HepG2 (cell line): ENCODE measurements around the gene SLC12A3. TPM values are rescaled to one million over a fixed set of nuclear protein-coding genes. Genes with fewer than 3 reads are reported as not detected.
A peak's percentile ranks its signal among the peaks of the same experiment; 100 is the strongest.

Experiments
- DBP ChIP-seq: sonication (generic); formaldehyde crosslinking; IDR thresholded peaks from 2 replicates; pipeline ENCODE4 v1.4.0; 2020; ENCODE audit warnings: missing genetic modification reagents; ENCODE audit errors: not compliant biosample characterization
- E2F2 ChIP-seq: sonication (generic); formaldehyde crosslinking; IDR thresholded peaks from 2 replicates; pipeline ENCODE4 v1.4.0; 2020; ENCODE audit warnings: missing genetic modification reagents, borderline replicate concordance
- ESRRA ChIP-seq: sonication (generic); formaldehyde crosslinking; IDR thresholded peaks from 2 replicates; pipeline ENCODE4 v1.5.1; 2020; ENCODE audit warnings: mild to moderate bottlenecking, low read depth, missing genetic modification reagents
- GPBP1L1 ChIP-seq: sonication (generic); formaldehyde crosslinking; IDR thresholded peaks from 2 replicates; pipeline ENCODE4 v1.5.0; 2020; ENCODE audit warnings: mild to moderate bottlenecking, missing genetic modification reagents
- KDM3A ChIP-seq: IDR thresholded peaks from 2 replicates; pipeline ENCODE4 v1.6.1; 2018; ENCODE audit warnings: low read depth, missing compliant biosample characterization
- NR3C1 ChIP-seq: sonication (generic); formaldehyde crosslinking; IDR thresholded peaks from 2 replicates; pipeline ENCODE4 v1.4.0; 2020; ENCODE audit warnings: missing genetic modification reagents
- PAWR ChIP-seq: sonication (generic); formaldehyde crosslinking; IDR thresholded peaks from 2 replicates; pipeline ENCODE4 v1.4.0; 2020; ENCODE audit warnings: missing genetic modification reagents, mild to moderate bottlenecking, borderline replicate concordance
- POGZ ChIP-seq: sonication (generic); formaldehyde crosslinking; IDR thresholded peaks from 2 replicates; pipeline ENCODE4 v1.4.0; 2020; ENCODE audit warnings: mild to moderate bottlenecking, missing genetic modification reagents
- SMYD3 ChIP-seq: sonication (generic); formaldehyde crosslinking; IDR thresholded peaks from 2 replicates; pipeline ENCODE4 v1.8.1; 2023; ENCODE audit warnings: mild to moderate bottlenecking, missing genetic modification reagents
- UBTF ChIP-seq: sonication (generic); formaldehyde crosslinking; IDR thresholded peaks from 2 replicates; pipeline ENCODE4 v1.4.0; 2020; ENCODE audit warnings: mild to moderate bottlenecking, missing genetic modification reagents
- ZBTB46 ChIP-seq: sonication (generic); formaldehyde crosslinking; IDR thresholded peaks from 2 replicates; pipeline ENCODE4 v1.4.0; 2020; ENCODE audit warnings: mild to moderate bottlenecking, missing genetic modification reagents, borderline replicate concordance
- ZBTB7A ChIP-seq: sonication (generic); formaldehyde crosslinking; IDR thresholded peaks from 2 replicates; pipeline ENCODE4 v1.8.0; 2022; ENCODE audit warnings: mild to moderate bottlenecking, missing genetic modification reagents
- ZHX1 ChIP-seq: sonication (generic); formaldehyde crosslinking; IDR thresholded peaks from 2 replicates; pipeline ENCODE4 v1.8.1; 2022; ENCODE audit warnings: low read depth, mild to moderate bottlenecking, missing genetic modification reagents
- ZNF331 ChIP-seq: sonication (generic); formaldehyde crosslinking; IDR thresholded peaks from 2 replicates; pipeline ENCODE4 v1.4.0; 2020; ENCODE audit warnings: missing genetic modification reagents
- ZNF367 ChIP-seq: sonication (generic); formaldehyde crosslinking; IDR thresholded peaks from 2 replicates; pipeline ENCODE4 v1.4.0; 2020; ENCODE audit warnings: missing genetic modification reagents, borderline replicate concordance
- ZNF709 ChIP-seq: sonication (generic); formaldehyde crosslinking; IDR thresholded peaks from 2 replicates; pipeline ENCODE4 v1.5.0; 2020; ENCODE audit warnings: mild to moderate bottlenecking, missing genetic modification reagents
- ZNF878 ChIP-seq: sonication (generic); formaldehyde crosslinking; IDR thresholded peaks from 2 replicates; pipeline ENCODE4 v1.8.1; 2023; ENCODE audit warnings: mild to moderate bottlenecking, missing genetic modification reagents, moderate library complexity
- polyA plus RNA-seq, 8 experiments: library from polyadenylated mRNA; depleted of rRNA in 3 of 8; stranded (reverse) in 7 of 8; unstranded in 1 of 8; fragments of >200 nt; fragmentation: Illumina TruSeq in 4 of 8; extraction: Trizol in 4 of 8; gene quantifications; 2 replicates each; pipeline versions ENCODE4 v1.2.1 to v1.2.3, GENCODE V29; 2011 to 2016; ENCODE audit warnings: low read depth in 4 of 8, missing spikeins in 1 of 8, mixed read lengths in 1 of 8; ENCODE audit not compliant: insufficient read depth in 1 of 8
- total RNA-seq, 5 experiments: library from RNA; depleted of rRNA; stranded (reverse); fragments of >200 nt; fragmentation: Illumina TruSeq; extraction: Trizol; gene quantifications; 2 replicates each; pipeline ENCODE4 v1.2.3, GENCODE V29; 2016; ENCODE audit warnings: low read depth in 1 of 5

The SLC12A3 gene
- total and polyA plus RNA-seq, 2 of the 13 experiments (the other 11 are each of a cell fraction or from before 2014, with no cell fraction given): 6.2 TPM; not detected in 1

- TF ChIP-seq UBTF (CRISPR knock-in tag) (peak; percentile 41; the same call in 1 of the 2 replicates), POGZ (CRISPR knock-in tag) (no peak; the same call in 1 of the 2 replicates), ESRRA (CRISPR knock-in tag) (0 out of 2 replicates have a peak, but pooled peaks have one; percentile 53), ZNF331 (CRISPR knock-in tag) (peak; percentile 60; the same call in 1 of the 2 replicates), ZNF878 (CRISPR knock-in tag) (peak; percentile 34; the same call in 1 of the 2 replicates), NR3C1 (CRISPR knock-in tag) (no peak), E2F2 (CRISPR knock-in tag) (0 out of 2 replicates have a peak, but pooled peaks have one; percentile 11), ZNF709 (CRISPR knock-in tag) (no peak), GPBP1L1 (no peak), ZHX1 (no peak), DBP (CRISPR knock-in tag) (no peak), ZBTB7A (CRISPR knock-in tag) (no peak), ZBTB46 (no peak), PAWR (CRISPR knock-in tag) (no peak), SMYD3 (CRISPR knock-in tag) (0 out of 2 replicates have a peak, but pooled peaks have one; percentile 52), KDM3A (0 out of 2 replicates have a peak, but pooled peaks have one; percentile 59), ZNF367 (CRISPR knock-in tag) (no peak)
Observed at GRCh38 chr16:56849690-56850680, 15.0 kb upstream of the SLC12A3 start (continued).
